GM19328 (cell line): ENCODE results near the gene PPP1R14C.

ENCODE experiments used
- ATAC-seq: cut with Tn5 transposase; IDR thresholded peaks from one replicate; pipeline ENCODE4 v1.9.1; 2021; ENCODE audit warnings: mild to moderate bottlenecking, moderate library complexity; ENCODE audit not compliant: unreplicated experiment

The PPP1R14C gene

GRCh38 chr6:150269130-150269856 lies 126.4 kb downstream of the PPP1R14C start:
- no peak for ATAC-seq

GRCh38 chr6:150269857-150270223 lies 127.0 kb downstream of the PPP1R14C start:
- no peak for ATAC-seq

GRCh38 chr6:150270330-150271052 lies 127.6 kb downstream of the PPP1R14C start:
- ATAC-seq: no peak

GRCh38 chr6:150271172-150271500 lies 128.3 kb downstream of the PPP1R14C start:
- no peak for ATAC-seq

GRCh38 chr6:150271501-150272263 lies 128.8 kb downstream of the PPP1R14C start:
- no peak for ATAC-seq

GRCh38 chr6:150272264-150272975 lies 129.6 kb downstream of the PPP1R14C start:
- ATAC-seq: no peak

- ATAC-seq: no peak
These were observed 130.1 kb downstream of the PPP1R14C start for GRCh38 chr6:150272976-150273315.

- ATAC-seq: no peak
These were observed 130.8 kb downstream of the PPP1R14C start for GRCh38 chr6:150273457-150274309.

- no peak for ATAC-seq
These were observed 132.6 kb downstream of the PPP1R14C start for GRCh38 chr6:150275489-150275888.

GRCh38 chr6:150276168-150276936 lies 133.5 kb downstream of the PPP1R14C start:
- no peak for ATAC-seq

- ATAC-seq: no peak
These were observed 134.3 kb downstream of the PPP1R14C start for GRCh38 chr6:150276937-150277742.

- no peak for ATAC-seq
These were observed 136.7 kb downstream of the PPP1R14C start for GRCh38 chr6:150279533-150279932.

- ATAC-seq: no peak
These were observed 137.9 kb downstream of the PPP1R14C start for GRCh38 chr6:150280703-150281102.

- no peak for ATAC-seq
These were observed 138.9 kb downstream of the PPP1R14C start for GRCh38 chr6:150281767-150282166.

GRCh38 chr6:150282806-150283205 lies 140.0 kb downstream of the PPP1R14C start:
- ATAC-seq: no peak

- ATAC-seq: no peak
These were observed 143.6 kb downstream of the PPP1R14C start for GRCh38 chr6:150286460-150286859.

- ATAC-seq: no peak
These were observed 144.1 kb downstream of the PPP1R14C start for GRCh38 chr6:150286912-150287311.

GRCh38 chr6:150288456-150288855 lies 145.6 kb downstream of the PPP1R14C start:
- ATAC-seq: no peak
